ENCODE measurements around the gene PARD3.

Gene PARD3

DNA sequence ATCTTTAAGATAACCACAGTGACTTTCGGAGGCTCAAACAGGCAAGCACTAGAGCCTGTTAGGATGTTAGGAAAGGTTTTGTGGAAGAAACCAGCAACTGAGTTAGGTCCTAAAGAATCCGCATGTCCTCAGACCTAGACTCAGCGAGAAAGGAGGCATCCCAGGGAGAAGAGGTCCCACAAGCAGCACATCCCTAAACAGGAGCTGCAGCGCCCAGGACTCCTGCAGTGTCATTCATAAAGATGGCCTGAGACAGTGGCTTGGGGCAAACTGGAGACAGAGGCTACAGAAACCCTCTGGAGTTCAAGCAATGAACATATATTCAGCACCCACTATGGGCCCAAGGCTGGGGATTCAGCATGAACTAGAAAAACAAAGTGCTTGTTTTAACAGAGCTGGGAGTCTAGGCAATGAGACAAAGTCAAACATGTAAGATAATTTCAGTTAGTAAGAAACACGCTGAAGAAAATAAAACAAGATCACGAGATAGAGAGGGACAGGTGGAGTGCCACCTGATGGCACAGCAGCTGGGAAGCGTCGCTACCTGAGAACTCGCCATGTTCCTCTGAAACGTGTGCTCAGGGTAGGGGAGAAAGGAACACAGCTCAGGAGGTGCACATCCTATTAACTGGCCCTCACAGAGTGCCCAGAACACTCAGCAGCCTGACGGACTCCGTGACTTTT is 48.1 kb downstream of the PARD3 start:
- no peaks in the 10 kb centered on the region for H3K36me3 ChIP-seq
- H3K27me3 ChIP-seq (ENCODE audit: insufficient read depth, low read depth, severe bottlenecking): no peaks in the 10 kb centered on the region
- TF ChIP-seq, protein P1, sequence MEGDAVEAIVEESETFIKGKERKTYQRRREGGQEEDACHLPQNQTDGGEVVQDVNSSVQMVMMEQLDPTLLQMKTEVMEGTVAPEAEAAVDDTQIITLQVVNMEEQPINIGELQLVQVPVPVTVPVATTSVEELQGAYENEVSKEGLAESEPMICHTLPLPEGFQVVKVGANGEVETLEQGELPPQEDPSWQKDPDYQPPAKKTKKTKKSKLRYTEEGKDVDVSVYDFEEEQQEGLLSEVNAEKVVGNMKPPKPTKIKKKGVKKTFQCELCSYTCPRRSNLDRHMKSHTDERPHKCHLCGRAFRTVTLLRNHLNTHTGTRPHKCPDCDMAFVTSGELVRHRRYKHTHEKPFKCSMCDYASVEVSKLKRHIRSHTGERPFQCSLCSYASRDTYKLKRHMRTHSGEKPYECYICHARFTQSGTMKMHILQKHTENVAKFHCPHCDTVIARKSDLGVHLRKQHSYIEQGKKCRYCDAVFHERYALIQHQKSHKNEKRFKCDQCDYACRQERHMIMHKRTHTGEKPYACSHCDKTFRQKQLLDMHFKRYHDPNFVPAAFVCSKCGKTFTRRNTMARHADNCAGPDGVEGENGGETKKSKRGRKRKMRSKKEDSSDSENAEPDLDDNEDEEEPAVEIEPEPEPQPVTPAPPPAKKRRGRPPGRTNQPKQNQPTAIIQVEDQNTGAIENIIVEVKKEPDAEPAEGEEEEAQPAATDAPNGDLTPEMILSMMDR (IDR thresholded peaks at IDR 0.05; ENCODE audit: low read depth, low read length): no peak
- peak overlapping the region; percentile 76 for H3K27ac ChIP-seq
- H3K4me3 ChIP-seq (ENCODE audit: low read depth, low read length): no peak overlapping the region
- DNase-seq: no peak
- H3K9me3 ChIP-seq (ENCODE audit: severe bottlenecking): no peaks in the 10 kb centered on the region

DNA sequence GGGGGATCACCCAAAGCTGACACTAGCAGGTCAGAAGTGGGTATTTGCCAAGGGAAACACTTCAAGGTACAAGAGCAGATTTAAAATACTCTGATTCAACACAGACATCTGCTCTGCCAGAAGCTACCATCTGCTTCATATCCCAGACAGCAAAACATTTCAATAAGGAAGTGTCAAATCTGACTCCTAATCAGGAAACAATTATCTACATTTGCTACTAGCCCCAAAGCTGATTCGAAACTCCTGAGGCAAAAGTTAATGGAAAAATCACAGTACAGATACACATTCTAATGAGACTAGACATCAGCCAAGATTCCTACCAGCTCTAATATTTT is 48.9 kb downstream of the PARD3 start:
- Histone ChIP-seq H3K27me3 (ENCODE audit: insufficient read depth, low read depth, severe bottlenecking) (no peaks in the 10 kb centered on the region), H3K4me3 (ENCODE audit: low read depth, low read length) (no peak overlapping the region), H3K9me3 (ENCODE audit: severe bottlenecking) (no peaks in the 10 kb centered on the region), H3K36me3 (no peaks in the 10 kb centered on the region), H3K27ac (peak overlapping the region; percentile 76)
- DNase-seq: peak; percentile 29
- TF ChIP-seq, protein P1 (IDR thresholded peaks at IDR 0.05; ENCODE audit: low read depth, low read length): no peak

DNA sequence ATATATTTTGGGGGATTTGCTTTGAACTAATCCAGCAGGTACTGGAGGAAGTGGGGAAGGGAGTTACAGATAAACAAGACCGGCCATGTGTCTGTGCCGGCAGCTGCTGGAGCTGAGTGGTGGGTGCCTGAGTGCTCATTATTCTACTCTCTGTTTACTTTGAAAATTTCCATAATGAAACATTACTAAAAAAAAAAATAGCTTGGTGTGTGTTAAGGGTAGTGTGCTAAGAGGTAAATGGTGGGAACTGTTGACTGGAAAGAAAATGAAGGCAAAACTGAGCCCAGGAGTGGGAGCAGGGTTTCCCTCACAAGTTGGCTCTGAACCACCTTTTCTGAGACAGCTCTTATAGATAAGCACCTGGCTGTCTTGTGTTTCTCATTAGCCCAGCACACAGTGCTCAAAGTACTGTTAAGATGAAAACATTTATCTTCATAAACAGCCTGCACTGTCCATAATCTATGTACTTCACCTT is 50.6 kb downstream of the PARD3 start:
- Histone ChIP-seq H3K36me3 (no peaks in the 10 kb centered on the region), H3K9me3 (ENCODE audit: severe bottlenecking) (no peaks in the 10 kb centered on the region), H3K27ac (peak overlapping the region; percentile 14; the same call in 1 of the 2 replicates), H3K4me3 (ENCODE audit: low read depth, low read length) (no peak overlapping the region), H3K27me3 (ENCODE audit: insufficient read depth, low read depth, severe bottlenecking) (no peaks in the 10 kb centered on the region)
- DNase-seq: no peak
- TF ChIP-seq, protein P1 (IDR thresholded peaks at IDR 0.05; ENCODE audit: low read depth, low read length): no peak

DNA sequence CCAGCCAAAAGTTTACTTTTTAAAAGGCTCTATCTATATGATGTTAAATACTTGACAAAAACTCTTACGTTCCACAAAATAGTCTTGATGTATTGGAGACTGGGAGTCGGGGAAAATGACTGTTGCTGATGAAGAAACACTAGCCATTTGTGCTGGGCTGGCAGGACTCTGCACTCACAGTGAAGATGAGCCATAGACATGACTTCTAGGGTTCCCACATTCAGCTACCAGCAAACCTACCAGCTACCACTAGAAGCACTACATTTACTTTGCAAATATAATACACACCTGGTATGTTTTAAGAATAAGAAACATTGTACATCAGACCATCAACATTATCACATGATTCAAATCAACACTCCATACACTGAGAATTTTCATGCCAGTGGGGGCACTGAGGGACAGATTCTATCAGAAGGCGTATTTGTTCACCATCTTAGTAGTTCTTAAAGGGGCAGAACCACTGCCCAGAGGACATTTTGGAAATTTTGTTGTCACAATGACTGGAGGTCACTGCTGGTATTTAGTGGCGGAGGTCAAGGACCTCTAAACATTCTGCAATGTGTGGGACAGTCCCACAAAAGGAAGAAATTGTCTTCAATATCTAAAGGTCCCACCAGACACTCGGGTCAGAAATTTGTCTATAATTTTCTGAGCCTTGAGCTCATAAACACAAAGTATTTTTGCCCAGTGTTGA is 52.3 kb downstream of the PARD3 start:
- H3K9me3 ChIP-seq (ENCODE audit: severe bottlenecking): no peaks in the 10 kb centered on the region
- TF ChIP-seq, protein P1 (IDR thresholded peaks at IDR 0.05; ENCODE audit: low read depth, low read length): no peak
- no peak overlapping the region for H3K27ac ChIP-seq
- H3K36me3 ChIP-seq: no peaks in the 10 kb centered on the region
- H3K27me3 ChIP-seq (ENCODE audit: insufficient read depth, low read depth, severe bottlenecking): no peaks in the 10 kb centered on the region
- no peak overlapping the region for H3K4me3 ChIP-seq (ENCODE audit: low read depth, low read length)
- DNase-seq: no peak

DNA sequence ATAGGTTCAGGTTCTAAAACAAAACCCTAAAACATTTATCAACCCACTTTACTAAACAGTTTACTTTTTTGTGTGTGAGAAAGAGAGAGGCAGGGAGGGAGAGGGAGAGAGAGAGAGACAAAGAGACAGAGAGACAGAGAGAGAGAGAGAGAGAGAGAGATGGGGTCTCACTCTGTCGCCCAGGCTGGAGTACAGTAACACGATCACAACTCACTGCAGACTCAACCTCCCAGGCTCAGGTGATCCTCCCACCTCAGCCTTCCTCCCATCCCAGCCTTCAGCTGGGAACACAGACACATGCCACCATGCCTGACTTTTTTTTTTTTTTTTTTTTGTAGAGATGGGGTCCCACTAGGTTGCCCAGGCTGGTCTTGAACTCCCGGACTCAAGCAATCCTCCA is 52.9 kb downstream of the PARD3 start:
- TF ChIP-seq, protein P1 (IDR thresholded peaks at IDR 0.05; ENCODE audit: low read depth, low read length): no peak
- no peak for DNase-seq
- no peak overlapping the region for H3K27ac ChIP-seq
- H3K9me3 ChIP-seq (ENCODE audit: severe bottlenecking): no peaks in the 10 kb centered on the region
- H3K36me3 ChIP-seq: no peaks in the 10 kb centered on the region
- H3K27me3 ChIP-seq (ENCODE audit: insufficient read depth, low read depth, severe bottlenecking): no peaks in the 10 kb centered on the region
- H3K4me3 ChIP-seq (ENCODE audit: low read depth, low read length): no peak overlapping the region

Data from WERI-Rb-1 (cell line).